ENCODE results near the gene SPEM1. TPM values are rescaled to one million over a fixed set of nuclear protein-coding genes. Genes with fewer than 3 reads are reported as not detected.

SPEM1 gene
- total RNA-seq, 1 donor from 2014 or later, result not detected

- H3K4me3 Mint-ChIP-seq (ENCODE audit: low read depth), result peak overlapping the region; percentile 87
These were observed 15.3 kb upstream of the SPEM1 start for GRCh38 chr17:7404737-7405349.

GRCh38 chr17:7405350-7406234 lies 14.5 kb upstream of the SPEM1 start:
- Mint-ChIP-seq H3K36me3 (ENCODE audit: low read depth) (peaks cover 4% of the 10 kb centered on the region), H3K9me3 (no peaks in the 10 kb centered on the region), H3K4me3 (ENCODE audit: low read depth) (peak overlapping the region; percentile 78), H3K27me3 (ENCODE audit: low read depth) (peaks cover 18% of the 10 kb centered on the region), H3K27ac (peak overlapping the region; percentile 28), H3K4me1 (ENCODE audit: low read depth) (peaks cover 11% of the 10 kb centered on the region)
- no peak for DNase-seq (ENCODE audit: low spot score)
- intact Hi-C loops (cut with micrococcal nuclease), result no loop called here

More at GRCh38 chr17:7404737-7405349, 15.3 kb upstream of the SPEM1 start:
- intact Hi-C loops (cut with micrococcal nuclease), result loop anchor here (1.0 to 5.0 kb wide), 4 partner anchors 11 to 167 kb away; partner anchors contain the start of genes PLSCR3, POLR2A and TMEM102
- Mint-ChIP-seq H3K9me3 (no peaks in the 10 kb centered on the region), H3K27me3 (ENCODE audit: low read depth) (peaks cover 18% of the 10 kb centered on the region), H3K4me1 (ENCODE audit: low read depth) (peaks cover 11% of the 10 kb centered on the region), H3K27ac (peak overlapping the region; percentile 92), H3K36me3 (ENCODE audit: low read depth) (peaks cover 4% of the 10 kb centered on the region)
- no peak for DNase-seq (ENCODE audit: low spot score)

GRCh38 chr17:7406235-7406825 lies 13.8 kb upstream of the SPEM1 start:
- intact Hi-C loops (cut with micrococcal nuclease), result no loop called here
- Mint-ChIP-seq H3K4me1 (ENCODE audit: low read depth) (peaks cover 11% of the 10 kb centered on the region), H3K4me3 (ENCODE audit: low read depth) (peak overlapping the region; percentile 71), H3K27me3 (ENCODE audit: low read depth) (peaks cover 18% of the 10 kb centered on the region), H3K36me3 (ENCODE audit: low read depth) (peaks cover 4% of the 10 kb centered on the region), H3K9me3 (no peaks in the 10 kb centered on the region), H3K27ac (no peak overlapping the region)
- no peak for DNase-seq (ENCODE audit: low spot score)

GRCh38 chr17:7407082-7407481 lies 13.0 kb upstream of the SPEM1 start:
- Mint-ChIP-seq H3K4me3 (ENCODE audit: low read depth) (no peak overlapping the region), H3K27ac (no peak overlapping the region), H3K9me3 (no peaks in the 10 kb centered on the region), H3K27me3 (ENCODE audit: low read depth) (peaks cover 18% of the 10 kb centered on the region), H3K4me1 (ENCODE audit: low read depth) (peaks cover 9% of the 10 kb centered on the region), H3K36me3 (ENCODE audit: low read depth) (no peaks in the 10 kb centered on the region)
- no peak for DNase-seq (ENCODE audit: low spot score)
- intact Hi-C loops (cut with micrococcal nuclease), result no loop called here

- Mint-ChIP-seq H3K36me3 (ENCODE audit: low read depth) (no peaks in the 10 kb centered on the region), H3K4me3 (ENCODE audit: low read depth) (no peak within 1 kb of the TSS), H3K27me3 (ENCODE audit: low read depth) (peaks cover 18% of the 10 kb centered on the region), H3K4me1 (ENCODE audit: low read depth) (peaks cover 9% of the 10 kb centered on the region), H3K27ac (no peak within 1 kb of the TSS), H3K9me3 (no peaks in the 10 kb centered on the region)
- no peak for DNase-seq (ENCODE audit: low spot score)
- intact Hi-C loops (cut with micrococcal nuclease), result no loop called here
These were observed 12.5 kb upstream of the SPEM1 start, which contains the start of gene NLGN2 for GRCh38 chr17:7407485-7408251. Gene NLGN2, plus strand, starts transcription at chr17:7407845. Its CDS starts 411 bp downstream, at chr17:7408256.

- Mint-ChIP-seq H3K36me3 (ENCODE audit: low read depth) (no peaks in the 10 kb centered on the region), H3K27me3 (ENCODE audit: low read depth) (peaks cover 18% of the 10 kb centered on the region), H3K4me3 (ENCODE audit: low read depth) (no peak overlapping the region), H3K9me3 (no peaks in the 10 kb centered on the region), H3K4me1 (ENCODE audit: low read depth) (peaks cover 4% of the 10 kb centered on the region), H3K27ac (no peak overlapping the region)
- intact Hi-C loops (cut with micrococcal nuclease), result no loop called here
- no peak for DNase-seq (ENCODE audit: low spot score)
These were observed 11.8 kb upstream of the SPEM1 start for GRCh38 chr17:7408252-7408727.

GRCh38 chr17:7408863-7409262 lies 11.3 kb upstream of the SPEM1 start:
- Mint-ChIP-seq H3K9me3 (no peaks in the 10 kb centered on the region), H3K27ac (no peak overlapping the region), H3K4me3 (ENCODE audit: low read depth) (no peak overlapping the region), H3K27me3 (ENCODE audit: low read depth) (peaks cover 18% of the 10 kb centered on the region), H3K4me1 (ENCODE audit: low read depth) (peaks cover 4% of the 10 kb centered on the region), H3K36me3 (ENCODE audit: low read depth) (no peaks in the 10 kb centered on the region)
- intact Hi-C loops (cut with micrococcal nuclease), result no loop called here
- DNase-seq (ENCODE audit: low spot score), result no peak

GRCh38 chr17:7409716-7410115 lies 10.4 kb upstream of the SPEM1 start:
- DNase-seq (ENCODE audit: low spot score), result no peak
- Mint-ChIP-seq H3K4me1 (ENCODE audit: low read depth) (peaks cover 4% of the 10 kb centered on the region), H3K9me3 (no peaks in the 10 kb centered on the region), H3K36me3 (ENCODE audit: low read depth) (no peaks in the 10 kb centered on the region), H3K27me3 (ENCODE audit: low read depth) (peaks cover 18% of the 10 kb centered on the region), H3K27ac (no peak overlapping the region), H3K4me3 (ENCODE audit: low read depth) (no peak overlapping the region)
- intact Hi-C loops (cut with micrococcal nuclease), result no loop called here

GRCh38 chr17:7410634-7411426 lies 9.3 kb upstream of the SPEM1 start:
- H3K27ac Mint-ChIP-seq, result no peak overlapping the region
- peaks cover 15% of the 10 kb centered on the region for H3K27me3 Mint-ChIP-seq (ENCODE audit: low read depth)
- no peak for DNase-seq (ENCODE audit: low spot score)
- no peak overlapping the region for H3K4me3 Mint-ChIP-seq (ENCODE audit: low read depth)
- peaks cover 2% of the 10 kb centered on the region for H3K4me1 Mint-ChIP-seq (ENCODE audit: low read depth)
- intact Hi-C loops (cut with micrococcal nuclease), result no loop called here
- no peaks in the 10 kb centered on the region for H3K9me3 Mint-ChIP-seq
- H3K36me3 Mint-ChIP-seq (ENCODE audit: low read depth), result no peaks in the 10 kb centered on the region

- Mint-ChIP-seq H3K4me3 (ENCODE audit: low read depth) (no peak overlapping the region), H3K9me3 (no peaks in the 10 kb centered on the region), H3K36me3 (ENCODE audit: low read depth) (no peaks in the 10 kb centered on the region), H3K27ac (no peak overlapping the region), H3K27me3 (ENCODE audit: low read depth) (peaks cover 10% of the 10 kb centered on the region), H3K4me1 (ENCODE audit: low read depth) (no peaks in the 10 kb centered on the region)
- no peak for DNase-seq (ENCODE audit: low spot score)
- intact Hi-C loops (cut with micrococcal nuclease), result no loop called here
These were observed 8.7 kb upstream of the SPEM1 start for GRCh38 chr17:7411427-7411750.

GRCh38 chr17:7413346-7413985 lies 6.7 kb upstream of the SPEM1 start:
- no peak overlapping the region for H3K4me3 Mint-ChIP-seq (ENCODE audit: low read depth)
- no peaks in the 10 kb centered on the region for H3K4me1 Mint-ChIP-seq (ENCODE audit: low read depth)
- no peaks in the 10 kb centered on the region for H3K36me3 Mint-ChIP-seq (ENCODE audit: low read depth)
- peak overlapping the region; percentile 25 for H3K27ac Mint-ChIP-seq
- H3K27me3 Mint-ChIP-seq (ENCODE audit: low read depth), result peaks cover 8% of the 10 kb centered on the region
- H3K9me3 Mint-ChIP-seq, result no peaks in the 10 kb centered on the region
- intact Hi-C loops (cut with micrococcal nuclease), result no loop called here
- DNase-seq (ENCODE audit: low spot score), result no peak
